ENCODE measurements around the gene RABGAP1L.

GRCh38 chr1:174417921-174418320, 258.6 kb downstream of the RABGAP1L start:
- no peak for TF ChIP-seq CTCF (IDR thresholded peaks at IDR 0.05 in 2 of 3, conservative IDR thresholded peaks at IDR 0.05 in 1 of 3; ENCODE audit: borderline replicate concordance in 1 of 3, insufficient read depth in 1 of 3, low read depth in 2 of 3, low read length in 2 of 3)
- no peak for TF ChIP-seq POLR2A (IDR thresholded peaks at IDR 0.05; ENCODE audit: borderline replicate concordance, extremely low read depth, insufficient read depth, insufficient read length)
- TF ChIP-seq YY1 (IDR thresholded peaks at IDR 0.05; ENCODE audit: extremely low read depth, insufficient replicate concordance, low read depth, low read length), result no peak
- TF ChIP-seq CEBPB (IDR thresholded peaks at IDR 0.05; ENCODE audit: low read depth), result no peak
- TF ChIP-seq SIN3A (IDR thresholded peaks at IDR 0.05; ENCODE audit: low read depth), result no peak
- TF ChIP-seq JUND (IDR thresholded peaks at IDR 0.05), result no peak
- no peak for TF ChIP-seq ATF3 (IDR thresholded peaks at IDR 0.05)
- TF ChIP-seq SP1 (IDR thresholded peaks at IDR 0.05; ENCODE audit: low read depth), result no peak
- no peak for TF ChIP-seq POLR2AphosphoS5 (IDR thresholded peaks at IDR 0.05; ENCODE audit: low read depth, low read length)
- no peak for TF ChIP-seq EZH2 (IDR thresholded peaks at IDR 0.05)
- TF ChIP-seq CBX3 (IDR thresholded peaks at IDR 0.05; ENCODE audit: low read depth), result no peak
- no peak for TF ChIP-seq RAD21 (IDR thresholded peaks at IDR 0.05; ENCODE audit: low read depth)

Measured in HCT116 (cell line).